Measurements from ENCODE around the gene MAP3K9.

MAP3K9 gene

GRCh38 chr14:70780396-70781075, 28.8 kb downstream of the MAP3K9 start:
- DNase-seq = peak; percentile 89

GRCh38 chr14:70779667-70780066, 29.6 kb downstream of the MAP3K9 start:
- no peak for DNase-seq

GRCh38 chr14:70776197-70776596, 33.1 kb downstream of the MAP3K9 start:
- DNase-seq = no peak

- no peak for DNase-seq
Observed at GRCh38 chr14:70773182-70773862, 36.0 kb downstream of the MAP3K9 start.

- DNase-seq = peak; percentile 4
Observed at GRCh38 chr14:70771781-70772212, 37.5 kb downstream of the MAP3K9 start.

GRCh38 chr14:70770490-70770889, 38.8 kb downstream of the MAP3K9 start:
- DNase-seq = no peak

GRCh38 chr14:70759398-70759797, 49.9 kb downstream of the MAP3K9 start:
- no peak for DNase-seq

GRCh38 chr14:70755655-70756054, 53.7 kb downstream of the MAP3K9 start:
- DNase-seq = no peak

- no peak for DNase-seq
Observed at GRCh38 chr14:70754991-70755390, 54.3 kb downstream of the MAP3K9 start.

GRCh38 chr14:70753518-70753953, 55.8 kb downstream of the MAP3K9 start:
- no peak for DNase-seq

GRCh38 chr14:70748422-70748821, 60.9 kb downstream of the MAP3K9 start:
- no peak for DNase-seq

GRCh38 chr14:70744641-70745040, 64.7 kb downstream of the MAP3K9 start:
- no peak for DNase-seq

GRCh38 chr14:70742316-70742715, 67.0 kb downstream of the MAP3K9 start:
- no peak for DNase-seq

GRCh38 chr14:70741482-70741881, 67.8 kb downstream of the MAP3K9 start:
- DNase-seq = no peak

GRCh38 chr14:70735043-70735442, 74.3 kb downstream of the MAP3K9 start:
- no peak for DNase-seq

- DNase-seq = no peak
Observed at GRCh38 chr14:70731447-70732239, 77.7 kb downstream of the MAP3K9 start.

- no peak for DNase-seq
Observed at GRCh38 chr14:70730393-70730792, 78.9 kb downstream of the MAP3K9 start.

- no peak for DNase-seq
Observed at GRCh38 chr14:70726651-70727375, 82.5 kb downstream of the MAP3K9 start.

- no peak for DNase-seq
Observed at GRCh38 chr14:70724944-70725343, 84.4 kb downstream of the MAP3K9 start.

- no peak for DNase-seq
Observed at GRCh38 chr14:70724110-70724509, 85.2 kb downstream of the MAP3K9 start.

- DNase-seq = no peak
Observed at GRCh38 chr14:70723276-70723675, 86.0 kb downstream of the MAP3K9 start.

- no peak for DNase-seq
Observed at GRCh38 chr14:70722418-70722817, 86.9 kb downstream of the MAP3K9 start.

GRCh38 chr14:70721542-70721941, 87.8 kb downstream of the MAP3K9 start:
- no peak for DNase-seq

Data from RPMI8226 (cell line).